GM18870 (cell line): ENCODE data around the gene PLIN1.

Source experiments
- ATAC-seq: cut with Tn5 transposase; IDR thresholded peaks from one replicate; pipeline ENCODE4 v1.9.1; 2021; ENCODE audit warnings: moderate library complexity; ENCODE audit not compliant: unreplicated experiment

Gene PLIN1

GRCh38 chr15:89630260-89630659, 48.9 kb downstream of the PLIN1 start:
- ATAC-seq = no peak

DNA sequence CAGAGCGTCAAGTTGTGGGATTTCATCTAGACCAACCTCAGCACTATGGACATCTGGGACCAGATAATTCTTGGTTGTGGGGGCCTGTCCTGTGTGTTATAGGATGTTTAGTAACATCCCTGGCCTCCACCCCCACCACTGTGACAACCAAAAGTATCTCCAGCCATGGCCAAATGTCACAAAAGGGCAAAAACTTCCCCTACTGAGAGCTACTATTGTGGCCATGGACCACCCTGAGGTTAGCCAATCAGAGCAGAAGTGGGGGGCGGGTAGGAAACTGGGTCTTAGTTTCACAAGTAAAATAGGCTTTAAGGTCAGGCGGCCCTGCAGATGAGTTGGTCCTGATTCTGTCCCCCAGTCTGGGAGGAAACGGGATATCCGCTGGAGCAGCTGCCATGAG, 49.3 kb downstream of the PLIN1 start:
- ATAC-seq = no peak

DNA sequence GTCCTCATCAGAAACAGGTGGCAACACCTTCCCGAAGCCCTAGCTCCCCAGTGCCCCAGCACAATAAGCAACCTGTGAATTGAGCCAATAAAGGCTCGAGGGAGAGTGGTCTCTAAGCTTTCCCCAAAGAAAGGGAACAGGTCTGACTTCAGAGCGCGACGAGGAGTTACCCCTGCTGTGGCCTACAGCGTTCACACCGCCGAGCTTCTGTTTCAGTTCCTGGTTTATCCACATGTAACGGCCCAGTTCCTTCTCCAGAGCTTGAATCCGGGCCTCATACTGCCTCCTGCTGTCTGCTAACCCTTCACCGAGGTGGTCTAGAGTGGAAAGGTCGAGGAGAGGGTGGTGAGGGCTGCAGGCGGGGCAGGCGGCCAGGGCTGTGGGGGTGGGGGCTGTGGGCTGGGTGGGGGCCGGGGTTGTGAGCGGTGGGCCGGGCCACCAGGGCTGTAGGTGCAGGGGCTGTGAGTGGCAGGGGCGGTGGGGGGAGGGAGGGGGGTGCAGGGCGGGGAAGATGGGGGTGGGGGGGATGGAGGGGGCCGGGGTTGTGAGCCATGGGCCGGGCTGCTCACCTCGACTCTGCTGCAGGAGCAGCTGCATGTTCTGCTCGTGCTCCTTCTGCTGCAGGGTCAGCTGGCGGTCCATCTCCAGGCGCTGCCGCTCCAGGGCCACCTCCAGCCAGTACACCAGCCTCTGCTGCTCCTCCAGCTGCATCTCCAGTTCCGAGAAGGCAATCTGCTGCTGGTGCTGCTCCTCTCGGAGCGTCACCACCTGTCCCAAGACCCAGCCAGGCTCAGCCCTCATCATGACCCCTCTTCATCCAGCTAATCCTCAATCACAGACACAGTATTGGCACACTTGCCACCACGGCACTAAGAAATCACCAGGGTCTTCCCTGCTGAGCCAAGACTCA, 50.1 kb downstream of the PLIN1 start:
- no peak for ATAC-seq

- no peak for ATAC-seq
Observed at GRCh38 chr15:89628301-89628700, 50.9 kb downstream of the PLIN1 start.

DNA sequence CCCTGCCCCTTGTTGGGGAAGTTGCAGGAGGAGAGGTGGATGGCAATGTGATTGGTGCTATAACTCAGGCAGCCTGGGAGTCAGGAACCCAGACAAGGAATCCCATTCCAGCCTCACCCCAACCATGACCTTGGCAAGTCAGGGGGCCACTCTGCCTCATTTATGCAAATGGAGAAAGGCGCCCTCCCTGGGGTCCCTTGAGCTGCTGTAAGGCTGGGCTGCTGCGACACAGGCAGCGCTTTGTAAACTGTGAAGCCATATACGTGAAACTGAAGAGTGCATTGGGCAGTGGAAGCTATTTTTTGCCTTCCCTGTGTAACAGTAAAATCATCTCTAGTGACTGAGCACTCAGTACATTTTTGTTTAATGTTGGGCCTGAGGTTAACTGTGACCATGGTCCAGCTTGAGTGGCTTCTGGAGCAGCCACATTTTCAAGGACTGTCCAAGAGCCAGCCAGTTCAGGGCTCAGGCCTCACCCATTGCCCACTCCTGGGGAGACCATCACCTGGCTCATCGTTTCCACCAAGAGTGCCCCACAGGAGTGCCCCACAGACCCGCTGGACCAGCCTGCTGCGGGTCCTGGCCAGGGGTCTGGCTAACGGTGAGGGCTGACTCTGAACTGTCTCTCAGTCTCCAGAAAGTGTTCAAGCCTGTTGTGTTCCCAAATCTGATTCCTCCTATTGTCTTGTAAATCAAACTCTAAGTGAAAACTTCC, 51.8 kb downstream of the PLIN1 start:
- ATAC-seq = no peak

DNA sequence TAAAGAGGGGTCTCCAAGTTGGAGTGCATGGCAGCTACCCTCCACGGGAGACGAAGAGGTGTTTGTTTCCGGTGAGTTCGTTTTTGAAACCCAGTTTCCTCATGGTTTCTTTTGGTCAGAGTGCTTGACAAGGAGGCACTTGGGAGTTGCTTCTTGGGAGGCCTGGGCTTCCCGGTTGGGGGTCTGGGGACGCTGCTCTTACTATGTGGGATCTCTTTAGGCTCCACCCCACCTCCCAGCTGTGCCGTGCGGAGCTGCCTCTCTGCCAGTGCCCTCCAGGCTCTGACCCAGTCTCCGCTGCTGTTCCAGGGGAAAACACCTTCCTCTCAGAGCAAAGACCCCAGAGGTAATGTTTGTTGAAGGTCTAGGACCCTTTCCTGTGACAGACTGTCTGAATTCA, 53.5 kb downstream of the PLIN1 start:
- no peak for ATAC-seq

- ATAC-seq = no peak
Observed at GRCh38 chr15:89623165-89623564, 56.0 kb downstream of the PLIN1 start.

- ATAC-seq = no peak
Observed at GRCh38 chr15:89621547-89621946, 57.6 kb downstream of the PLIN1 start.

DNA sequence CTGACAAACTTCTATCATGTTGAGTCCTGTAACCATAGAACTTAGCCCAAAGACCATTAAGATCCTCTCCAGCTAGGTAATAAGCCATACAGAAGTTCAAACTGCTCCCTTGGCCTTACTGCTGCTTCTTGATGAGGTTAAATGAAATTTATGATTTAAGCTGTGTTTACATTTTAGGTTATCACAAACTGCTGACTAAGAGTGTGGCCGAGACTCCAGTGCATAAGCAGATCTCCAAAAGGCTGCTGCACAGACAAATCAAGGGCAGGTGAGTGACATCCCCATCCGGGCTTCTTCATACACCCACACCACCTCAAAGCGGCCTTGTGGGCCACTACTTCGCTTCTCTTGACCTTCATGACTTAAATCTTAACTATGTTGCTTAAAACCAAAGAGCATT, 62.9 kb downstream of the PLIN1 start:
- ATAC-seq = no peak

DNA sequence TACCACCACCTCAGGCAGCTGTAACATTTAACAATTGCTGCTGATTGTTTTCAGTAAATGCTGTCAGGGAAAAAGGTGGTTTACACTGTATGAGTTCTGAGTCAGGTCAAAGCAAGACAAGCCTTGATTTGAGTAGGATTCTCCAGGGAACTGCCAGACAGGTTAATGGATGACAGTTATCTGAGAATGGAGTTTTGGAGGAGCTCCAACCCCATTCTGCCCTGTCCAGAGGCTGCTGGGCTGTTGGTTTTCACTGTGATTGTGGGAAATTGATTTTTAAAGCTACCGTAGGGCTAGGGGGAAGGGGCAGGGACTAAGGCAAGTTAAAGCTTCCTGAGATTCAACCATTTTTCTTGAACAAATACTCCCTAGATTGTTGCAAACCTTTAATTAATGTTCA, 64.0 kb downstream of the PLIN1 start:
- no peak for ATAC-seq
